Liver (tissue), 9 donors: ENCODE results near the gene GLMP. TPM values are rescaled to one million over a fixed set of nuclear protein-coding genes. Genes with fewer than 3 reads are reported as not detected.

ENCODE experiments used
- DNase-seq: peaks from one replicate; pipeline ENCODE4 v3.0.0-alpha.2; 2017; ENCODE audit warnings: low spot score
- H3K27ac ChIP-seq, 2 donors: one replicate each; pipeline ENCODE4 v1.7.0; 2013; ENCODE audit warnings: inconsistent platforms in 2 of 2, low read length in 2 of 2, control low read depth in 1 of 2, low read depth in 1 of 2, mild to moderate bottlenecking in 1 of 2
- H3K27me3 ChIP-seq, 4 donors: one replicate each; pipeline versions ENCODE4 v1.6.1 to v1.7.0; 2013; ENCODE audit warnings: low read length in 3 of 4, inconsistent platforms in 1 of 4, mild to moderate bottlenecking in 1 of 4, moderate library complexity in 1 of 4; ENCODE audit not compliant: control insufficient read depth in 4 of 4, insufficient read depth in 4 of 4
- H3K36me3 ChIP-seq, 4 donors: one replicate each; pipeline versions ENCODE4 v1.6.1 to v1.7.0; 2013; ENCODE audit warnings: low read length in 3 of 4, mild to moderate bottlenecking in 3 of 4, low read depth in 1 of 4, moderate library complexity in 1 of 4; ENCODE audit not compliant: control insufficient read depth in 4 of 4, insufficient read depth in 3 of 4
- H3K4me1 ChIP-seq, 4 donors: one replicate each; pipeline versions ENCODE4 v1.6.1 to v1.7.0; 2013; ENCODE audit warnings: low read length in 3 of 4, mild to moderate bottlenecking in 3 of 4, moderate library complexity in 1 of 4; ENCODE audit not compliant: control insufficient read depth in 4 of 4, insufficient read depth in 4 of 4
- H3K4me3 ChIP-seq, 3 donors: one replicate each; pipeline versions ENCODE4 v1.6.1 to v1.7.0; 2013; ENCODE audit warnings: low read length in 3 of 3, control low read depth in 1 of 3, low read depth in 1 of 3, mild to moderate bottlenecking in 1 of 3
- H3K9ac ChIP-seq, 2 donors: one replicate each; pipeline ENCODE4 v1.7.0; 2013; ENCODE audit warnings: low read length in 2 of 2, mild to moderate bottlenecking in 2 of 2, moderate library complexity in 2 of 2, control low read depth in 1 of 2, low read depth in 1 of 2
- H3K9me3 ChIP-seq, 4 donors: one replicate each; pipeline versions ENCODE4 v1.6.1 to v1.7.0; 2013; ENCODE audit warnings: low read length in 3 of 4; ENCODE audit not compliant: control insufficient read depth in 4 of 4
- EGR1 ChIP-seq, 2 donors: IDR thresholded peaks; 2 replicates each; pipeline ENCODE4 v1.6.1; 2016 to 2018; ENCODE audit warnings: antibody characterized with exemption in 2 of 2, low read depth in 2 of 2
- FOXA1 ChIP-seq: IDR thresholded peaks from 2 replicates; pipeline ENCODE4 v1.6.1; 2016; ENCODE audit warnings: antibody characterized with exemption
- FOXA2 ChIP-seq: IDR thresholded peaks from 2 replicates; pipeline ENCODE4 v1.6.1; 2016; ENCODE audit warnings: antibody characterized with exemption
- GABPA ChIP-seq, 2 donors: IDR thresholded peaks in 1 of 2; conservative IDR thresholded peaks in 1 of 2; 2 replicates each; pipeline ENCODE4 v1.6.1; 2016; ENCODE audit warnings: antibody characterized with exemption in 2 of 2, mild to moderate bottlenecking in 1 of 2, moderate library complexity in 1 of 2
- HNF4A ChIP-seq, 2 donors: conservative IDR thresholded peaks; 2 replicates each; pipeline ENCODE4 v1.6.1; 2016; ENCODE audit warnings: antibody characterized with exemption in 2 of 2, mild to moderate bottlenecking in 2 of 2
- HNF4G ChIP-seq: IDR thresholded peaks from 2 replicates; pipeline ENCODE4 v1.6.1; 2016; ENCODE audit warnings: antibody characterized with exemption
- JUND ChIP-seq, 2 donors: IDR thresholded peaks; 2 replicates each; pipeline ENCODE4 v1.6.1; 2016; ENCODE audit warnings: antibody characterized with exemption in 2 of 2
- NR2F2 ChIP-seq: IDR thresholded peaks from 2 replicates; pipeline ENCODE4 v1.6.1; 2016; ENCODE audit warnings: antibody characterized with exemption
- RAD21 ChIP-seq, 2 donors: IDR thresholded peaks; 2 replicates each; pipeline ENCODE4 v1.6.1; 2016; ENCODE audit warnings: antibody characterized with exemption in 2 of 2, mild to moderate bottlenecking in 2 of 2
- SP1 ChIP-seq: IDR thresholded peaks from 2 replicates; pipeline ENCODE4 v1.6.1; 2018; ENCODE audit warnings: antibody characterized with exemption, mild to moderate bottlenecking
- TAF1 ChIP-seq: conservative IDR thresholded peaks from 2 replicates; pipeline ENCODE4 v1.6.1; 2016; ENCODE audit warnings: antibody characterized with exemption, mild to moderate bottlenecking
- YY1 ChIP-seq: IDR thresholded peaks from 2 replicates; pipeline ENCODE4 v1.6.1; 2016; ENCODE audit warnings: antibody characterized with exemption, mild to moderate bottlenecking
- WGBS: extraction: QIAGEN DNeasy Blood & Tissue Kit; methylation state at CpG from one replicate; pipeline ENCODE4 v1.1.7; 2013; 5-methylcytosine and 5-hydroxymethylcytosine counted together
- polyA plus RNA-seq, 2 donors: library from polyadenylated mRNA; stranded (reverse) in 1 of 2; unstranded in 1 of 2; fragments of 200-250 nt in 1 of 2; fragments of >200 nt in 1 of 2; fragmentation: Nextera tagmentation in 1 of 2; extraction: Ambion mirVana in 1 of 2; gene quantifications; one replicate each; pipeline versions ENCODE4 v1.2.1 to v1.2.3, GENCODE V29; 2013 to 2015
- total RNA-seq, 2 donors: library from RNA; depleted of rRNA; stranded (reverse); fragments of >200 nt; gene quantifications; one replicate each; pipeline ENCODE4 v1.2.3, GENCODE V29; 2014
- TF ChIP-seq, protein P1 (sequence below): fragments of 150-350 bp; IDR thresholded peaks from 2 replicates; pipeline ENCODE4 v1.5.1; 2017; ENCODE audit warnings: improper control_type of control experiment, low read depth, low read length; ENCODE audit not compliant: missing input control
- TF ChIP-seq, protein P2 (sequence below): IDR thresholded peaks from 2 replicates; pipeline ENCODE4 v1.6.1; 2016; ENCODE audit warnings: antibody characterized with exemption
- TF ChIP-seq, protein P3 (sequence below): IDR thresholded peaks from 2 replicates; pipeline ENCODE4 v1.6.1; 2016; ENCODE audit warnings: antibody characterized with exemption
- TF ChIP-seq, protein P4 (sequence below): IDR thresholded peaks from 2 replicates; pipeline ENCODE4 v1.6.1; 2016; ENCODE audit warnings: antibody characterized with exemption, mild to moderate bottlenecking
- TF ChIP-seq, protein P5 (sequence below): IDR thresholded peaks from 2 replicates; pipeline ENCODE4 v1.6.1; 2016; ENCODE audit warnings: antibody characterized with exemption
- donor health status: healthy.
- donor health status: healthy.
- donor health status: healthy.
- donor health status: healthy.
- donor health status: healthy.

The GLMP gene
- total and polyA plus RNA-seq, 4 donors = 26.5 to 51.4 (median 39.0) TPM

DNA sequence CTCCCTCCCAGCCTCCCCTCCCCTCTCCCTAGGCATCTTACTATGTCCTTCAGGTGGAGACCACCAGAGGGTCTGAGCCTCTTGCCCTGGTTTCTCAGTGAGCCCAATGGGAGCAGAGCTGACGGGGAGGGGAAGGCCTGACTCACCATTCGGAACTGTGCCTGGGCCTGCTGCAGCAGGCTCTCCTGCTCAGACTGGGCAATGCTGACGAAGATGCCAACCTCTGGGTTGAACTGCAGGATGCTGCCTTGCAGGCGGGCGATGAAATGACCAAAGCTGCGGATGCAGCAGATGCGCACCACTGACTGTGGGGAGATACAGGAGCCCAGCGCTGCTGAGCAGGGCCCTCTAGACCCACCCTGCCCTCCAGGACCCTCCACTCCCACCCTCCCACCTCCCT is 36.6 kb downstream of the GLMP start:
- no peak overlapping the region for H3K9ac ChIP-seq
- peaks cover 0 to 5% (median 2%) of the 10 kb centered on the region in 4 donors for H3K4me1 ChIP-seq
- TF ChIP-seq, protein P1, sequence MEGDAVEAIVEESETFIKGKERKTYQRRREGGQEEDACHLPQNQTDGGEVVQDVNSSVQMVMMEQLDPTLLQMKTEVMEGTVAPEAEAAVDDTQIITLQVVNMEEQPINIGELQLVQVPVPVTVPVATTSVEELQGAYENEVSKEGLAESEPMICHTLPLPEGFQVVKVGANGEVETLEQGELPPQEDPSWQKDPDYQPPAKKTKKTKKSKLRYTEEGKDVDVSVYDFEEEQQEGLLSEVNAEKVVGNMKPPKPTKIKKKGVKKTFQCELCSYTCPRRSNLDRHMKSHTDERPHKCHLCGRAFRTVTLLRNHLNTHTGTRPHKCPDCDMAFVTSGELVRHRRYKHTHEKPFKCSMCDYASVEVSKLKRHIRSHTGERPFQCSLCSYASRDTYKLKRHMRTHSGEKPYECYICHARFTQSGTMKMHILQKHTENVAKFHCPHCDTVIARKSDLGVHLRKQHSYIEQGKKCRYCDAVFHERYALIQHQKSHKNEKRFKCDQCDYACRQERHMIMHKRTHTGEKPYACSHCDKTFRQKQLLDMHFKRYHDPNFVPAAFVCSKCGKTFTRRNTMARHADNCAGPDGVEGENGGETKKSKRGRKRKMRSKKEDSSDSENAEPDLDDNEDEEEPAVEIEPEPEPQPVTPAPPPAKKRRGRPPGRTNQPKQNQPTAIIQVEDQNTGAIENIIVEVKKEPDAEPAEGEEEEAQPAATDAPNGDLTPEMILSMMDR = no peak
- TF ChIP-seq RAD21 (IDR thresholded peaks at IDR 0.05) (no peak), NR2F2 (no peak), EGR1 (IDR thresholded peaks at IDR 0.05; ENCODE audit: low read depth in 2 of 2) (no peak), TAF1 (no peak), HNF4A (conservative IDR thresholded peaks at IDR 0.05) (no peak), SP1 (no peak), GABPA (IDR thresholded peaks at IDR 0.05 in 1 of 2, conservative IDR thresholded peaks at IDR 0.05 in 1 of 2) (no peak)
- TF ChIP-seq, protein P2, sequence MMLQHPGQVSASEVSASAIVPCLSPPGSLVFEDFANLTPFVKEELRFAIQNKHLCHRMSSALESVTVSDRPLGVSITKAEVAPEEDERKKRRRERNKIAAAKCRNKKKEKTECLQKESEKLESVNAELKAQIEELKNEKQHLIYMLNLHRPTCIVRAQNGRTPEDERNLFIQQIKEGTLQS = no peak
- TF ChIP-seq, protein P3, sequence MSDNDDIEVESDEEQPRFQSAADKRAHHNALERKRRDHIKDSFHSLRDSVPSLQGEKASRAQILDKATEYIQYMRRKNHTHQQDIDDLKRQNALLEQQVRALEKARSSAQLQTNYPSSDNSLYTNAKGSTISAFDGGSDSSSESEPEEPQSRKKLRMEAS = no peak
- TF ChIP-seq, protein P4, sequence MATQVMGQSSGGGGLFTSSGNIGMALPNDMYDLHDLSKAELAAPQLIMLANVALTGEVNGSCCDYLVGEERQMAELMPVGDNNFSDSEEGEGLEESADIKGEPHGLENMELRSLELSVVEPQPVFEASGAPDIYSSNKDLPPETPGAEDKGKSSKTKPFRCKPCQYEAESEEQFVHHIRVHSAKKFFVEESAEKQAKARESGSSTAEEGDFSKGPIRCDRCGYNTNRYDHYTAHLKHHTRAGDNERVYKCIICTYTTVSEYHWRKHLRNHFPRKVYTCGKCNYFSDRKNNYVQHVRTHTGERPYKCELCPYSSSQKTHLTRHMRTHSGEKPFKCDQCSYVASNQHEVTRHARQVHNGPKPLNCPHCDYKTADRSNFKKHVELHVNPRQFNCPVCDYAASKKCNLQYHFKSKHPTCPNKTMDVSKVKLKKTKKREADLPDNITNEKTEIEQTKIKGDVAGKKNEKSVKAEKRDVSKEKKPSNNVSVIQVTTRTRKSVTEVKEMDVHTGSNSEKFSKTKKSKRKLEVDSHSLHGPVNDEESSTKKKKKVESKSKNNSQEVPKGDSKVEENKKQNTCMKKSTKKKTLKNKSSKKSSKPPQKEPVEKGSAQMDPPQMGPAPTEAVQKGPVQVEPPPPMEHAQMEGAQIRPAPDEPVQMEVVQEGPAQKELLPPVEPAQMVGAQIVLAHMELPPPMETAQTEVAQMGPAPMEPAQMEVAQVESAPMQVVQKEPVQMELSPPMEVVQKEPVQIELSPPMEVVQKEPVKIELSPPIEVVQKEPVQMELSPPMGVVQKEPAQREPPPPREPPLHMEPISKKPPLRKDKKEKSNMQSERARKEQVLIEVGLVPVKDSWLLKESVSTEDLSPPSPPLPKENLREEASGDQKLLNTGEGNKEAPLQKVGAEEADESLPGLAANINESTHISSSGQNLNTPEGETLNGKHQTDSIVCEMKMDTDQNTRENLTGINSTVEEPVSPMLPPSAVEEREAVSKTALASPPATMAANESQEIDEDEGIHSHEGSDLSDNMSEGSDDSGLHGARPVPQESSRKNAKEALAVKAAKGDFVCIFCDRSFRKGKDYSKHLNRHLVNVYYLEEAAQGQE = no peak
- TF ChIP-seq, protein P5, sequence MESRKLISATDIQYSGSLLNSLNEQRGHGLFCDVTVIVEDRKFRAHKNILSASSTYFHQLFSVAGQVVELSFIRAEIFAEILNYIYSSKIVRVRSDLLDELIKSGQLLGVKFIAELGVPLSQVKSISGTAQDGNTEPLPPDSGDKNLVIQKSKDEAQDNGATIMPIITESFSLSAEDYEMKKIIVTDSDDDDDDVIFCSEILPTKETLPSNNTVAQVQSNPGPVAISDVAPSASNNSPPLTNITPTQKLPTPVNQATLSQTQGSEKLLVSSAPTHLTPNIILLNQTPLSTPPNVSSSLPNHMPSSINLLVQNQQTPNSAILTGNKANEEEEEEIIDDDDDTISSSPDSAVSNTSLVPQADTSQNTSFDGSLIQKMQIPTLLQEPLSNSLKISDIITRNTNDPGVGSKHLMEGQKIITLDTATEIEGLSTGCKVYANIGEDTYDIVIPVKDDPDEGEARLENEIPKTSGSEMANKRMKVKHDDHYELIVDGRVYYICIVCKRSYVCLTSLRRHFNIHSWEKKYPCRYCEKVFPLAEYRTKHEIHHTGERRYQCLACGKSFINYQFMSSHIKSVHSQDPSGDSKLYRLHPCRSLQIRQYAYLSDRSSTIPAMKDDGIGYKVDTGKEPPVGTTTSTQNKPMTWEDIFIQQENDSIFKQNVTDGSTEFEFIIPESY = no peak
- H3K36me3 ChIP-seq = peaks cover 16 to 79% (median 58%) of the 10 kb centered on the region in 4 donors
- H3K27me3 ChIP-seq = no peaks in the 10 kb centered on the region
- WGBS = 95% methylated on average over 8 of the region's 8 CpGs
- no peak overlapping the region for H3K27ac ChIP-seq
- no peaks in the 10 kb centered on the region for H3K9me3 ChIP-seq
- no peak overlapping the region for H3K4me3 ChIP-seq
- DNase-seq = no peak

DNA sequence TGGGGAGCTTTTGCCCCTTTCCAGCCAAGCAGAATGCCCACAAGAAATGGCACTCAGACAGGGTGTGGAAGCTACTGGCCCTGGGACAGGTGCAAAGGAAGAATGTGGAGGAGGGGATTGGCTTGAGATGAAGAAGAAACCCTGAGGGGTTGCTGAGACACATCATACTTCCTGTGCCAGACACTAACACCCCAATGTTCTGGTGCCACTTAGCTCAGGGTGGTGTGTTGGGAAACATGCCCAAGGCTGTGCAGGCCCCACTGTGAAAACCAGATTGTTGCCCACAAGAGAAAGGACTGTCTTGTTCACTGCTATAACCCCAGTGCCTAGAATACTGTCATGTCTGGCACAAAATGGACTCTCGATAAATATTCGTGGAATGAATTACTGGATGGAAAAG is 37.8 kb downstream of the GLMP start:
- no peak overlapping the region for H3K4me3 ChIP-seq
- WGBS = 90% methylated on average over 2 of the region's 2 CpGs
- TF ChIP-seq TAF1 = no peak
- no peak for TF ChIP-seq SP1
- no peak for TF ChIP-seq JUND (IDR thresholded peaks at IDR 0.05)
- TF ChIP-seq RAD21 (IDR thresholded peaks at IDR 0.05) = no peak
- no peak for TF ChIP-seq FOXA1
- TF ChIP-seq YY1 = no peak
- TF ChIP-seq, protein P5 = no peak
- TF ChIP-seq GABPA (IDR thresholded peaks at IDR 0.05 in 1 of 2, conservative IDR thresholded peaks at IDR 0.05 in 1 of 2) = no peak
- no peak for TF ChIP-seq FOXA2
- no peak for TF ChIP-seq HNF4G
- TF ChIP-seq, protein P4 = no peak

More for the DNA sequence above, 37.8 kb downstream of the GLMP start:
- Histone ChIP-seq H3K27ac (no peak overlapping the region), H3K27me3 (no peaks in the 10 kb centered on the region), H3K4me1 (peaks cover 0 to 5% (median 2%) of the 10 kb centered on the region in 4 donors), H3K9me3 (no peaks in the 10 kb centered on the region), H3K9ac (no peak overlapping the region), H3K36me3 (peaks cover 15 to 79% (median 60%) of the 10 kb centered on the region in 4 donors)
- no peak for DNase-seq
